Endothelial cell of umbilical vein (primary cell): Measurements from ENCODE around the gene TRIM17. TPM values are rescaled to one million over a fixed set of nuclear protein-coding genes. Genes with fewer than 3 reads are reported as not detected.
"Not testable (repeated sequence)": the region's sequence is repeated elsewhere in the genome, so short reads cannot be mapped to it uniquely, and the experiment has no call there.

Source experiments
- BruUV-seq: library from RNA; stranded (reverse); fragments of 400-500 nt; replicated peaks from 2 replicates; lab custom pipeline; 2021; lab: Mats Ljungman, UMichigan
- CTCF ChIA-PET: fragments of 300-600, 350-600 bp; sonication (Branson Sonifier 250); formaldehyde crosslinking; loops from one replicate; lab custom pipeline; 2021; ENCODE audit warnings: antibody characterized with exemption, inconsistent platforms; lab: Charles Lee
- POLR2A ChIA-PET: fragments of 300-600, 350-600 bp; sonication (Branson Sonifier 250); formaldehyde crosslinking; loops from one replicate; lab custom pipeline; 2021; ENCODE audit warnings: antibody characterized with exemption, inconsistent platforms; lab: Charles Lee
- DNase-seq: peaks from one replicate; pipeline ENCODE4 v3.0.0-alpha.2; 2011; ENCODE audit warnings: low read depth, low spot score
- FAIRE-seq: peaks from 2 replicates; lab custom pipeline; 2011; peaks lifted over from hg19 to GRCh38; lab: Jason Lieb, UNC
- H2AFZ ChIP-seq: 2 replicates; pipeline ENCODE4 v1.6.0; 2012; ENCODE audit warnings: low read depth, low read length, control low read depth, inconsistent platforms
- H3K27ac ChIP-seq: 2 replicates; pipeline ENCODE4 v1.5.1; 2011; ENCODE audit warnings: low read depth, mild to moderate bottlenecking, control low read depth, low read length, moderate library complexity; ENCODE audit not compliant: insufficient read depth
- H3K27me3 ChIP-seq, 2 experiments: 2 replicates each; pipeline versions ENCODE4 v1.6.0 to v1.6.1; 2011; ENCODE audit warnings: low read length in 2 of 2, mixed read lengths in 1 of 2; ENCODE audit not compliant: control insufficient read depth in 2 of 2, insufficient read depth in 2 of 2
- H3K36me3 ChIP-seq, 2 experiments: 2 replicates in 1 of 2; 3 replicates in 1 of 2; pipeline ENCODE4 v1.5.1; 2011; ENCODE audit warnings: low read length in 2 of 2, mild to moderate bottlenecking in 1 of 2, moderate library complexity in 1 of 2; ENCODE audit not compliant: control insufficient read depth in 2 of 2, insufficient read depth in 2 of 2; ENCODE audit errors: extremely low read depth in 1 of 2
- H3K4me1 ChIP-seq: 3 replicates; pipeline ENCODE4 v1.5.1; 2011; ENCODE audit warnings: mild to moderate bottlenecking, low read length; ENCODE audit not compliant: control insufficient read depth, insufficient read depth; ENCODE audit errors: extremely low read depth
- H3K4me2 ChIP-seq: 2 replicates; pipeline ENCODE4 v1.6.1; 2011; ENCODE audit warnings: low read length, control low read depth, mixed read lengths; ENCODE audit not compliant: insufficient read depth
- H3K4me3 ChIP-seq, 3 experiments: fragments of 200-600 bp in 1 of 3; sonication (generic), shearing (Covaris generic) in 1 of 3; replicated peaks in 1 of 3; 2 replicates each; pipeline ENCODE4 v1.5.1; 2011 to 2016; ENCODE audit warnings: control low read depth in 3 of 3, low read length in 3 of 3, mild to moderate bottlenecking in 2 of 3, inconsistent platforms in 1 of 3, low read depth in 1 of 3, moderate library complexity in 1 of 3; ENCODE audit not compliant: insufficient read depth in 1 of 3
- H3K79me2 ChIP-seq: 2 replicates; pipeline ENCODE4 v1.6.0; 2012; ENCODE audit warnings: low read length, inconsistent platforms; ENCODE audit not compliant: control insufficient read depth, insufficient read depth
- H3K9ac ChIP-seq: replicated peaks from 2 replicates; pipeline ENCODE3; 2011; ENCODE audit warnings: low read length, control low read depth; ENCODE audit not compliant: insufficient read depth; ENCODE audit errors: extremely low read depth
- H3K9me1 ChIP-seq: replicated peaks from 3 replicates; pipeline ENCODE4 v1.6.0; 2011; ENCODE audit warnings: mild to moderate bottlenecking, low read length; ENCODE audit not compliant: control insufficient read depth, insufficient read depth; ENCODE audit errors: extremely low read depth
- H3K9me3 ChIP-seq: replicated peaks from 2 replicates; pipeline ENCODE4 v1.5.1; 2012; ENCODE audit warnings: low read length, inconsistent platforms; ENCODE audit not compliant: control insufficient read depth, insufficient read depth
- H4K20me1 ChIP-seq: replicated peaks from 2 replicates; pipeline ENCODE3; 2011; ENCODE audit warnings: mild to moderate bottlenecking, low read length; ENCODE audit not compliant: control insufficient read depth, insufficient read depth; ENCODE audit errors: extremely low read depth
- CTCF ChIP-seq, 2 donors: IDR thresholded peaks; 1 replicate in 1 of 2; 2 replicates in 1 of 2; pipeline ENCODE4 v1.5.1; 2011; ENCODE audit warnings: low read length in 2 of 2, mild to moderate bottlenecking in 2 of 2, moderate library complexity in 2 of 2, control low read depth in 1 of 2, inconsistent platforms in 1 of 2, low read depth in 1 of 2; ENCODE audit not compliant: insufficient read depth in 1 of 2; ENCODE audit errors: extremely low read depth in 1 of 2
- EZH2 ChIP-seq: IDR thresholded peaks from 2 replicates; pipeline ENCODE4 v1.6.1; 2012; ENCODE audit warnings: borderline replicate concordance, low read depth, mild to moderate bottlenecking, moderate library complexity, low read length, inconsistent platforms; ENCODE audit not compliant: severe bottlenecking
- FOS ChIP-seq: IDR thresholded peaks from 2 replicates; pipeline ENCODE4 v1.6.1; 2011; ENCODE audit warnings: mild to moderate bottlenecking, low read length, moderate library complexity, borderline replicate concordance; ENCODE audit not compliant: insufficient read depth
- GATA2 ChIP-seq: IDR thresholded peaks from 2 replicates; pipeline ENCODE4 v1.7.0; 2011; ENCODE audit warnings: low read depth, mild to moderate bottlenecking, moderate library complexity, mixed read lengths, low read length; ENCODE audit not compliant: insufficient read length, insufficient read depth
- JUN ChIP-seq: IDR thresholded peaks from 2 replicates; pipeline ENCODE4 v1.6.1; 2011; ENCODE audit warnings: borderline replicate concordance, low read depth; ENCODE audit not compliant: insufficient read length, insufficient read depth
- MAX ChIP-seq: IDR thresholded peaks from 2 replicates; pipeline ENCODE4 v1.6.1; 2011; ENCODE audit not compliant: insufficient read depth, insufficient read length
- MYC ChIP-seq: IDR thresholded peaks from one replicate; pipeline ENCODE4 v1.6.1; 2011; ENCODE audit warnings: mild to moderate bottlenecking, low read depth, low read length
- POLR2A ChIP-seq: IDR thresholded peaks from 2 replicates; pipeline ENCODE4 v1.6.1; 2012; ENCODE audit warnings: low read depth, mild to moderate bottlenecking, control low read depth, low read length
- POLR2AphosphoS5 ChIP-seq: IDR thresholded peaks from 2 replicates; pipeline ENCODE4 v1.6.1; 2012; ENCODE audit warnings: low read depth, mild to moderate bottlenecking, control low read depth, low read length, moderate library complexity; ENCODE audit not compliant: insufficient read depth
- dilution Hi-C: fragments of 300-500 bp; cut with MboI; formaldehyde crosslinking; loops from one replicate; pipeline ENCODE4 v1.15.0; 2019; ENCODE audit warnings: low sequenced_read_pairs; ENCODE audit not compliant: extremely low pct_ligation_motif_present
- intact Hi-C: fragments of 100-400 bp; cut with micrococcal nuclease; formaldehyde crosslinking; loops from one replicate; pipeline ENCODE4 v1.10.0; 2022
- polyA plus RNA-seq, 4 experiments: library from polyadenylated mRNA; depleted of rRNA in 3 of 4; stranded (reverse) in 3 of 4; unstranded in 1 of 4; fragments of >200 nt; gene quantifications; 2 replicates each; pipeline versions ENCODE4 v1.2.1 to v1.2.3, GENCODE V29; 2011 to 2012; ENCODE audit warnings: missing spikeins in 1 of 4
- total RNA-seq: library from RNA; stranded (reverse); gene quantifications from 2 replicates; pipeline ENCODE4 v1.2.3, GENCODE V29; 2021

TRIM17 gene
- total and polyA plus RNA-seq, 2 donors (not counting 3 experiments of a cell fraction or from before 2014, with no cell fraction given): not detected

GRCh38 chr1:228434689-228435088, 18.0 kb upstream of the TRIM17 start:
- H3K9me3 ChIP-seq: no peaks in the 10 kb centered on the region
- no peaks in the 10 kb centered on the region for H3K36me3 ChIP-seq
- ChIA-PET POLR2A (no interaction called here), CTCF (no interaction called here)
- DNase-seq (no peak), FAIRE-seq (no peak)
- dilution Hi-C loops: no loop called here
- no peaks in the 10 kb centered on the region for H4K20me1 ChIP-seq
- H3K4me3 ChIP-seq: no peak overlapping the region
- no peaks in the 10 kb centered on the region for H3K4me1 ChIP-seq
- no peak overlapping the region for H3K9ac ChIP-seq
- H3K27ac ChIP-seq: no peak overlapping the region
- intact Hi-C loops: no loop called here
- H2AFZ ChIP-seq: no peak overlapping the region
- peaks cover 12 to 16% of the 10 kb centered on the region in 2 experiments for H3K27me3 ChIP-seq
- no peak for TF ChIP-seq CTCF (IDR thresholded peaks at IDR 0.05; ENCODE audit: extremely low read depth in 1 of 2, insufficient read depth in 1 of 2, low read depth in 1 of 2, low read length in 2 of 2)
- no peak for TF ChIP-seq POLR2A
- no peak for TF ChIP-seq JUN
- TF ChIP-seq GATA2: no peak
- no peak for TF ChIP-seq MYC
- no peak for TF ChIP-seq MAX
- no peak for TF ChIP-seq FOS
- no peak for TF ChIP-seq POLR2AphosphoS5
- no peak for TF ChIP-seq EZH2
- H3K79me2 ChIP-seq: no peaks in the 10 kb centered on the region
- no peak overlapping the region for H3K4me2 ChIP-seq
- no peaks in the 10 kb centered on the region for H3K9me1 ChIP-seq
- no TSS peak for BruUV-seq

- POLR2A ChIA-PET, H2AFZ ChIP-seq, H3K9me3 ChIP-seq, dilution Hi-C loops, H3K27ac ChIP-seq, DNase-seq, H3K9ac ChIP-seq, H3K36me3 ChIP-seq, H3K4me1 ChIP-seq, H4K20me1 ChIP-seq, intact Hi-C loops, H3K4me2 ChIP-seq, H3K9me1 ChIP-seq, H3K79me2 ChIP-seq, H3K4me3 ChIP-seq, FAIRE-seq, BruUV-seq: not testable (repeated sequence)
- CTCF ChIA-PET: interaction anchor here (0.5 to 0.8 kb wide), 2 partner anchors 16 to 102 kb away, joined by 3 read pairs; no protein-coding TSS in a partner anchor
- H3K27me3 ChIP-seq: peaks cover 12 to 21% of the 10 kb centered on the region in 2 experiments
Observed at GRCh38 chr1:228433337-228434053, 16.8 kb upstream of the TRIM17 start.
